LNCAP (cell line): ENCODE data around the gene PCNA.

Source experiments
- CTCF ChIP-seq: fragments of 450-650 bp; IDR thresholded peaks from 2 replicates; pipeline ENCODE4 v1.5.1; 2017; ENCODE audit warnings: mild to moderate bottlenecking

The PCNA gene

GRCh38 chr20:5065166-5065878 is 54.4 kb downstream of the PCNA start:
- no peak for TF ChIP-seq CTCF
